BJ (cell line): ENCODE results near the gene MRPS30. TPM values are rescaled to one million over a fixed set of nuclear protein-coding genes. Genes with fewer than 3 reads are reported as not detected.
"Not testable (repeated sequence)": the region's sequence is repeated elsewhere in the genome, so short reads cannot be mapped to it uniquely, and the experiment has no call there.

Experiments used
- CTCF ChIA-PET: fragments of 350-600 bp; formaldehyde crosslinking; extraction: SDS; loops from one replicate; lab custom pipeline; 2021; ENCODE audit warnings: antibody characterized with exemption, inconsistent platforms; lab: Yijun Ruan, JAX
- POLR2A ChIA-PET: fragments of 300-600 bp; sonication (Branson Sonifier 250); formaldehyde crosslinking; extraction: SDS; loops from one replicate; lab custom pipeline; 2021; ENCODE audit warnings: antibody characterized with exemption; lab: Charles Lee
- DNase-seq: peaks from one replicate; pipeline ENCODE4 v3.0.0-alpha.2; 2011; ENCODE audit warnings: low read depth
- H3K27me3 ChIP-seq: 2 replicates; pipeline ENCODE4 v1.6.0; 2011; ENCODE audit warnings: low read length; ENCODE audit not compliant: control insufficient read depth, insufficient read depth
- H3K36me3 ChIP-seq: 2 replicates; pipeline ENCODE4 v1.5.1; 2011; ENCODE audit warnings: low read length; ENCODE audit not compliant: control insufficient read depth, insufficient read depth
- H3K4me3 ChIP-seq: 2 replicates; pipeline ENCODE4 v1.5.1; 2011; ENCODE audit warnings: low read depth, mild to moderate bottlenecking, control low read depth, low read length
- polyA plus RNA-seq: library from polyadenylated mRNA; depleted of rRNA; stranded (reverse); fragments of >200 nt; gene quantifications from 2 replicates; pipeline ENCODE4 v1.2.3, GENCODE V29; 2011
- TF ChIP-seq, protein P1 (sequence below): IDR thresholded peaks from 2 replicates; pipeline ENCODE4 v1.5.1; 2011; ENCODE audit warnings: low read depth, mild to moderate bottlenecking, control low read depth, inconsistent platforms, low read length, moderate library complexity; ENCODE audit not compliant: insufficient read depth

Gene MRPS30
- polyA plus RNA-seq, 1 experiment = 13.2 TPM

DNA sequence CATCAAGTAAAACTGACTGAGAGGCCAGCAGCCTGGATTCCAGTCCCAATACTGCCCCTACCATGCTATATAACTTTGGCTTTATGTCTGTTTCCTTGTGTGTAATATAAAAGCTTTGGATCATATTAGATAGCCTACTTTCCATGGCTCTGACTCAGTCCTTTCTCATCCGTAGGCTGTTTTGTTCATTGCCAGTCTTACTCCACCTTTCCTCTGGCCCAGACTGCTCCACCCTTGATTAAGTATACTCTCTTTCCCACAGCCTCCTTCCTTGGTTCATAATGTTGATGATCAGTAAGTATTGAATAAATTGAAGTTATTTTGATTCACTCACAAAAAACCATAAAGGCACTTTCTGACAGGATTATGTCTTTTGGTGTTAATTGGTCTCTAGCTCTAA lies 1.5 kb upstream of the MRPS30 start:
- Histone ChIP-seq H3K36me3 (no peaks in the 10 kb centered on the region), H3K4me3 (no peak overlapping the region), H3K27me3 (no peaks in the 10 kb centered on the region)
- DNase-seq = no peak
- POLR2A ChIA-PET = no interaction called here
- CTCF ChIA-PET = no interaction called here
- TF ChIP-seq, protein P1, sequence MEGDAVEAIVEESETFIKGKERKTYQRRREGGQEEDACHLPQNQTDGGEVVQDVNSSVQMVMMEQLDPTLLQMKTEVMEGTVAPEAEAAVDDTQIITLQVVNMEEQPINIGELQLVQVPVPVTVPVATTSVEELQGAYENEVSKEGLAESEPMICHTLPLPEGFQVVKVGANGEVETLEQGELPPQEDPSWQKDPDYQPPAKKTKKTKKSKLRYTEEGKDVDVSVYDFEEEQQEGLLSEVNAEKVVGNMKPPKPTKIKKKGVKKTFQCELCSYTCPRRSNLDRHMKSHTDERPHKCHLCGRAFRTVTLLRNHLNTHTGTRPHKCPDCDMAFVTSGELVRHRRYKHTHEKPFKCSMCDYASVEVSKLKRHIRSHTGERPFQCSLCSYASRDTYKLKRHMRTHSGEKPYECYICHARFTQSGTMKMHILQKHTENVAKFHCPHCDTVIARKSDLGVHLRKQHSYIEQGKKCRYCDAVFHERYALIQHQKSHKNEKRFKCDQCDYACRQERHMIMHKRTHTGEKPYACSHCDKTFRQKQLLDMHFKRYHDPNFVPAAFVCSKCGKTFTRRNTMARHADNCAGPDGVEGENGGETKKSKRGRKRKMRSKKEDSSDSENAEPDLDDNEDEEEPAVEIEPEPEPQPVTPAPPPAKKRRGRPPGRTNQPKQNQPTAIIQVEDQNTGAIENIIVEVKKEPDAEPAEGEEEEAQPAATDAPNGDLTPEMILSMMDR = no peak

DNA sequence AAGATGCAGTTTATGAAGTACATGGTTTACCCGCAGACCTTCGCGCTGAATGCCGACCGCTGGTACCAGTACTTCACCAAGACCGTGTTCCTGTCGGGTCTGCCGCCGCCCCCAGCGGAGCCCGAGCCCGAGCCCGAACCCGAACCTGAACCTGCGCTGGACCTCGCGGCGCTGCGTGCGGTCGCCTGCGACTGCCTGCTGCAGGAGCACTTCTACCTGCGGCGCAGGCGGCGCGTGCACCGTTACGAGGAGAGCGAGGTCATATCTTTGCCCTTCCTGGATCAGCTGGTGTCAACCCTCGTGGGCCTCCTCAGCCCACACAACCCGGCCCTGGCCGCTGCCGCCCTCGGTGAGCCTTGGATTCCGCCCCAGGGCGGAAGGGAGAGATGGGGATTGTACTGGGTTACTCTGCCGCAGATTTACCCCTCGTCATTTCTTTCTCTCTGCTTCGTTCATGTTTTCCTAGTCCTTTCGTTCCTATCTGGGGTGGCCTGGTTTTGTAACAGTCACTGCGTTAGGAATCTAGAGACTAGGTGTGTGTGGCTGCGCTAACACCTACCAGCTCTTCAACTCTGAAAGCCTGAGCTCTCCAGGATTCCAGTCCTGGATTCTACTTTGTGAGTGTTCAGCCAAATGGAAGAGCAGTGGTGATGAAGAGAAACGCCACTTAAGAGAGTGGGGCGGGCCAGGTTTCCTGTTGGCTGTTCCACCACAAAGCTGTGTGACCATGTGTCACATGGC lies 638 bp downstream of the MRPS30 start:
- CTCF ChIA-PET = interaction anchor here (1.1 kb wide), 1 partner anchor 15 kb away, joined by 3 read pairs; no protein-coding TSS in a partner anchor

DNA sequence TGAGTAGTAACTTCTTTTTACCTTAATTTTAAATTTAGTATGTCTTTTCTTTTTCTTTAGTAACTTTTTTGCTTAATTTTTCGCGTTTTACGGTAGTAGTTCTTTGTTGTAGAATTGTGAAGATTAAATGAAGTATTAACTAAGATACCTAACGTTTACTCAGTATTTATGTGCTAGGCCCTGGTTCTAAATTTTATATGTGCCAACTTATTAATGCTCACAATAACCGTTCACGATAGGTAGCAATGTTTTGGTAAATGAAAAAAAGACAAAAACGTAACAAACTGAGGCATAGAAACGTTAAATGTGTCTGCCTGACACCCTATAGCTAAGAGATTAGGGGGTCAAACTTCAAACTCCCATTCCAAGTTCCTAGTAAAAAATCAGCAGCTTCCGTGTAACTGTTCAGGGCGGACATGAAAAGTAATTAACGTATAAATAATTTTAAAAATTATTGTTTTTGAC lies 1.2 kb downstream of the MRPS30 start:
- TF ChIP-seq, protein P1 = no peak
- DNase-seq = no peak
- Histone ChIP-seq H3K4me3 (peak overlapping the region; percentile 90), H3K27me3 (no peaks in the 10 kb centered on the region), H3K36me3 (no peaks in the 10 kb centered on the region)
- CTCF ChIA-PET = interaction anchor here (1.1 kb wide), 1 partner anchor 14 kb away, joined by 3 read pairs; no protein-coding TSS in a partner anchor
- POLR2A ChIA-PET = no interaction called here

More for the DNA sequence above, 638 bp downstream of the MRPS30 start:
- H3K36me3 ChIP-seq = no peaks in the 10 kb centered on the region
- POLR2A ChIA-PET = no interaction called here
- DNase-seq = peak; percentile 8
- no peaks in the 10 kb centered on the region for H3K27me3 ChIP-seq
- H3K4me3 ChIP-seq = peak overlapping the region; percentile 90
- TF ChIP-seq, protein P1 = 0 out of 2 replicates have a peak, but pooled peaks have one; percentile 6

DNA sequence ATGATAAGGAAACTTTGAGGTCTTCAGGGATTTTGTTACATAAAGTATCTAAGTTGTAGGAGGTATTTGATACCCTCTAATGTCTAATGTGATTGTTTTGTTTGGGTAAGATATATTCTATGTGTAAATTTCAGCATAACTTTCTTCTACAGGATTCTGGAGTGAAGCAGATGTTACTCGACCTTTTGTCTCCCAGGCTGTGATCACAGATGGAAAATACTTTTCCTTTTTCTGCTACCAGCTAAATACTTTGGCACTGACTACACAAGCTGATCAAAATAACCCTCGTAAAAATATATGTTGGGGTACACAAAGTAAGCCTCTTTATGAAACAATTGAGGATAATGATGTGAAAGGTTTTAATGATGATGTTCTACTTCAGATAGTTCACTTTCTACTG lies 6.0 kb downstream of the MRPS30 start:
- ChIA-PET POLR2A (no interaction called here), CTCF (no interaction called here)
- H3K27me3 ChIP-seq = no peaks in the 10 kb centered on the region
- H3K4me3 ChIP-seq = no peak overlapping the region
- H3K36me3 ChIP-seq = peaks cover 1% of the 10 kb centered on the region; the same call in 1 of the 2 replicates
- DNase-seq = no peak
- TF ChIP-seq, protein P1 = no peak

DNA sequence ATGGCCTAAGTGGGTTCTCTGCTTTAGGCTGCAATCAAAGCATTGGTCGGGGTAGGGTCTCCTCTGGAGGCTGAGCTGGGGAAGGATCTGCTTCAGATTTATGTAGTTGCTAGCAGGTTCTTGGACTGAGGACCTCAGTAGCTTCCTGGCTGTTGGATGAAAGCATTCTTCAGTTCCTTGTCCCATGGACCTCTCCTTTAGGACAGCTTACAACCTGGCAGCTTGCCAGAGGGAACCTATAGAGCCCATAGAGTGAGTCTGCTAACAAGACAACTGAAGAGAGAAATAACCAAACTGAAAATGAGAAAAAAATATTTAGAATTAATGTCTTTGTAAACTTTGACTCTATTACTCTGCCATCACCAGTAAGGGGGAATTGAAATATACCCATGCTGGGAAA lies 12.4 kb downstream of the MRPS30 start:
- Histone ChIP-seq H3K36me3 (0 out of 2 replicates have a peak, but pooled peaks cover 1% of the 10 kb centered on the region), H3K27me3 (no peaks in the 10 kb centered on the region), H3K4me3 (no peak overlapping the region)
- DNase-seq = no peak
- POLR2A ChIA-PET = no interaction called here
- TF ChIP-seq, protein P1 = no peak
- CTCF ChIA-PET = no interaction called here

DNA sequence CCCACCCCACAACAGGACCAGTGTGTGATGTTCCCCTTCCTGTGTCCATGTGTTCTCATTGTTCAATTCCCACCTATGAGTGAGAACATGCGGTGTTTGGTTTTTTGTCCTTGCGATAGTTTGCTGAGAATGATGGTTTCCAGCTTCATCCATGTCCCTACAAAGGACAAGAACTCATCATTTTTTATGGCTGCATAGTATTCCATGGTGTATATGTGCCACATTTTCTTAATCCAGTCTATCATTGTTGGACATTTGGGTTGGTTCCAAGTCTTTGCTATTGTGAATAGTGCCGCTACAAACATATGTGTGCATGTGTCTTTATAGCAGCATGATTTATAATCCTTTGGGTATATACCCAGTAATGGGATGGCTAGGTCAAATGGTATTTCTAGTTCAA lies 15.9 kb downstream of the MRPS30 start:
- POLR2A ChIA-PET, H3K27me3 ChIP-seq, H3K4me3 ChIP-seq, DNase-seq, H3K36me3 ChIP-seq, CTCF ChIA-PET: not testable (repeated sequence)
